ENCODE measurements around the gene TRIM60.

DNA sequence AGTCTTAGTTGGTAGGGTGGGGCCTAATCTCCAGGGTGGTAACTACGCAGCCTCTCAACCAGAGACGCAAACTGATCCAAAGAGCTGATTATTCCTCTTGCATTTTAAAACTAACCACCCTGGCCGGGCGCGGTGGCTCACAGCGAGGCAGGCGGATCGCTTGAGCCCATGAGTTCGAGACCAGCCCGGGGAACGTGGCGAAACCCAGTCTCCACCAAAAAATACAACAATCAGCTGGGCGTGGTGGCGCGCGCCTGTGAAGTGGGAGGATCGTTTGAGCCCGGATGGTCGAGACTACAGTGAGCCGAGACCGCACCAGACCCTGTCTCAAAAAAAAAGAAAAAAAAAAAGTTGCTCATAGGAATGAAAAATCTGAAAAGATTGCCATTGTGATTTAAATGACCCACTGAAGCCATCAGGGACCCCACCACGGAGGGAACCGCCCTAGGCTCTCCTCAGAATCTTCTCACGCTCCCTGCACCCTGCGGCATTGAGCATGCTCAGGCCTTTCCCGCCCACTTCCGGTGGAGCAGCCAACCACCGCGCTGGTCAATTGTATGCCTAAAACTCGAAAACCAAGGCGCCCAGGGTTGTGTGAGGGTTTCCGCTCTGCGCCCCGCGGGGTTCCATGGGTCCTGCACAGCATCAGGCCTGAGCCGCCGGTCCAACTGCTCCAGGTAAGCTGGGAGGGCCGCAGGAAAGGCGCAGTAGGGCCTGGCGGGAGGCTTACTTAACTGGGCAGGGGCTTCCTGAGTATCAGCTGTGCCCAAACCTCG lies at the start of gene TRIM60:
- TF ChIP-seq EZH2 (IDR thresholded peaks at IDR 0.05; ENCODE audit: insufficient read depth, poor library complexity, severe bottlenecking), result no peak
- no peak for TF ChIP-seq EZH2phosphoT487 (IDR thresholded peaks at IDR 0.05; ENCODE audit: insufficient read depth, low read depth)

Measured in GM23248 (cell line).